Bronchial epithelial cell (primary cell): ENCODE results near the gene TXNRD2. TPM values are rescaled to one million over a fixed set of nuclear protein-coding genes. Genes with fewer than 3 reads are reported as not detected.
"Not testable (repeated sequence)": the region's sequence is repeated elsewhere in the genome, so short reads cannot be mapped to it uniquely, and the experiment has no call there.

ENCODE experiments used
- DNase-seq: peaks from one replicate; pipeline ENCODE4 v3.0.0-alpha.2; 2010; ENCODE audit warnings: low read depth
- FAIRE-seq: peaks from 2 replicates; lab custom pipeline; 2011; peaks lifted over from hg19 to GRCh38; lab: Jason Lieb, UNC
- H3K27me3 ChIP-seq: 2 replicates; pipeline ENCODE4 v1.5.1; 2011; ENCODE audit warnings: low read length; ENCODE audit not compliant: control insufficient read depth, insufficient read depth
- H3K36me3 ChIP-seq: 2 replicates; pipeline ENCODE4 v1.5.1; 2011; ENCODE audit warnings: low read length; ENCODE audit not compliant: control insufficient read depth, insufficient read depth
- H3K4me3 ChIP-seq: 2 replicates; pipeline ENCODE4 v1.5.1; 2011; ENCODE audit warnings: mild to moderate bottlenecking, low read depth, low read length, control low read depth
- total RNA-seq: library from RNA; depleted of rRNA; stranded (reverse); fragments of >200 nt; gene quantifications from 2 replicates; pipeline ENCODE4 v1.2.1, GENCODE V29; 2014
- TF ChIP-seq, protein P1 (sequence below): IDR thresholded peaks from 2 replicates; pipeline ENCODE4 v1.5.1; 2011; ENCODE audit warnings: mild to moderate bottlenecking, moderate library complexity, low read length, control low read depth, inconsistent platforms; ENCODE audit not compliant: insufficient read depth, severe bottlenecking

The TXNRD2 gene
- total RNA-seq, 1 donor from 2014 or later: 12.9 TPM

DNA sequence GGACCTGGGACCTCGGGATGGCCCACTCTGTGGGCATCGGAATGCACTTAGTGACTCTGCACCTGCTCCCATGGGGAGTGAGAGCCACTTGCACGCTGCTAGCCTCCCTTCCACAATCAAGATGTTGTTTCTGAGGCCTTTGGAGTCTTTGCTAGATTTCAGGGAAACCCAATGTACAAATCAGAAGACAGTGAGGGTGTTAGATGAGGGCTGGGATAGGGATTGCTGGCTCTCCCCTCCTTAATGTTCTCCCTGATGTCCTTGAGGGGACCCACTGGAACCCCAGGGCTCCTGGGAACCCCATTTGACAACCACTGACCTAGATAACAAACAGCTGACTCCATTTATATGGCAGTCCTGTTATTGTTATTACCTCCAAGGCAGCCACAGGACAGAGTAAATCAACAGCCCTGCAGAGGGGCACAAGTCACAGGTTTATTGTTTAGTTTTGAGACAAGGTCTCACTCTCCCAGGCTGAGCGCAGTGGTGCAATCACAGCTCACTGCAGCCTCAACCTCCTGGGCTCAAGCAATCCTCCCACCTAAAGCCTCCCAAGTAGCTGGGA lies 31.4 kb downstream of the TXNRD2 start:
- TF ChIP-seq, protein P1, sequence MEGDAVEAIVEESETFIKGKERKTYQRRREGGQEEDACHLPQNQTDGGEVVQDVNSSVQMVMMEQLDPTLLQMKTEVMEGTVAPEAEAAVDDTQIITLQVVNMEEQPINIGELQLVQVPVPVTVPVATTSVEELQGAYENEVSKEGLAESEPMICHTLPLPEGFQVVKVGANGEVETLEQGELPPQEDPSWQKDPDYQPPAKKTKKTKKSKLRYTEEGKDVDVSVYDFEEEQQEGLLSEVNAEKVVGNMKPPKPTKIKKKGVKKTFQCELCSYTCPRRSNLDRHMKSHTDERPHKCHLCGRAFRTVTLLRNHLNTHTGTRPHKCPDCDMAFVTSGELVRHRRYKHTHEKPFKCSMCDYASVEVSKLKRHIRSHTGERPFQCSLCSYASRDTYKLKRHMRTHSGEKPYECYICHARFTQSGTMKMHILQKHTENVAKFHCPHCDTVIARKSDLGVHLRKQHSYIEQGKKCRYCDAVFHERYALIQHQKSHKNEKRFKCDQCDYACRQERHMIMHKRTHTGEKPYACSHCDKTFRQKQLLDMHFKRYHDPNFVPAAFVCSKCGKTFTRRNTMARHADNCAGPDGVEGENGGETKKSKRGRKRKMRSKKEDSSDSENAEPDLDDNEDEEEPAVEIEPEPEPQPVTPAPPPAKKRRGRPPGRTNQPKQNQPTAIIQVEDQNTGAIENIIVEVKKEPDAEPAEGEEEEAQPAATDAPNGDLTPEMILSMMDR: no peak
- no peak for DNase-seq
- Histone ChIP-seq H3K4me3 (no peak overlapping the region), H3K27me3 (no peaks in the 10 kb centered on the region), H3K36me3 (peaks cover 11% of the 10 kb centered on the region)
- FAIRE-seq: no peak

GRCh38 chr22:19909350-19910179 lies 32.1 kb downstream of the TXNRD2 start:
- H3K36me3 ChIP-seq: peaks cover 9% of the 10 kb centered on the region
- peak; percentile 100 for FAIRE-seq
- H3K4me3 ChIP-seq: no peak overlapping the region
- no peaks in the 10 kb centered on the region for H3K27me3 ChIP-seq
- peak; percentile 53 for DNase-seq
- TF ChIP-seq, protein P1: peak; percentile 96

DNA sequence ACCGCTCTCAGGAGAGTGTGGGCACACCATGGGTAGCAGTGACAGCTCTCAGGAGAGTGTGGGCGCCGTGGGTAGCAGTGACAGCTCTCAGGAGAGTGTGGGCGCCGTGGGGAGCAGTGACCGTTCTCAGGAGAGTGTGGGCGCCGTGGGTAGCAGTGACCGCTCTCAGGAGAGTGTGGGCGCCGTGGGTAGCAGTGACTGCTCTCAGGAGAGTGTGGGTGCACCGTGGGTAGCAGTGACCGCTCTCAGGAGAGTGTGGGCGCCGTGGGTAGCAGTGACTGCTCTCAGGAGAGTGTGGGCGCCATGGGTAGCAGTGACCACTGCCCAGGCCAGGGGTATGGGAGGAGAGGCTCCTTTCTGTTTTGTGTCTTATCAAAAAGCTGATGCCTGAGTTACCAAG lies 33.7 kb downstream of the TXNRD2 start:
- H3K4me3 ChIP-seq, H3K36me3 ChIP-seq, DNase-seq, FAIRE-seq, H3K27me3 ChIP-seq: not testable (repeated sequence)

GRCh38 chr22:19906864-19907263 lies 34.8 kb downstream of the TXNRD2 start:
- H3K36me3 ChIP-seq, H3K27me3 ChIP-seq, DNase-seq, FAIRE-seq, H3K4me3 ChIP-seq: not testable (repeated sequence)

GRCh38 chr22:19905347-19906276 lies 36.0 kb downstream of the TXNRD2 start:
- FAIRE-seq (no peak), DNase-seq (no peak)
- Histone ChIP-seq H3K36me3 (peaks cover 4% of the 10 kb centered on the region), H3K4me3 (no peak overlapping the region), H3K27me3 (no peaks in the 10 kb centered on the region)
- TF ChIP-seq, protein P1: no peak

DNA sequence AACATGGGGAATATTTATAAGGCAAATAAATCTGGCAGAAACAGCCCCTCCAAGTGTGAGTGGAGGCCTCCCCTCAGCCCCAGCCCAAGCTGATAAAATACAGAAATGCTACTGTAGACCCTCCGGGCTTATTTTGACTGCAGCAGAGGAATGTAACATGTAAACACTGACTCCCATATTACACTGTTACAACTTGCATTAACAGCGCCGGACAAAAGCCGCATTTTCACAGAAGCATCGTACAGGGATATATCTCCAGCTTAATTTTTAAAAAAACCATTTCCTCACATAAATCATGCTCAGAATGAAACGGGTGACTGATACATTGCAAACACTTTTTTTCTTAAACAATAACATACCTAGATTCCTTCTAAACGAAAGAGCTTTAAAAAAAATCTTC lies 36.7 kb downstream of the TXNRD2 start:
- FAIRE-seq: no peak
- H3K36me3 ChIP-seq: peaks cover 4% of the 10 kb centered on the region

More for the DNA sequence above, 36.7 kb downstream of the TXNRD2 start:
- TF ChIP-seq, protein P1: no peak
- Histone ChIP-seq H3K4me3 (no peak overlapping the region), H3K27me3 (no peaks in the 10 kb centered on the region)
- DNase-seq: peak; percentile 21
